NCI-H2081 treated with DMSO at 0.1 percent for 48 hours (cell line): ENCODE results near the gene CIROP.

ENCODE experiments used
- DNase-seq: peaks from one replicate; lab custom pipeline; 2025; lab: John Stamatoyannopoulos, UW

The CIROP gene

DNA sequence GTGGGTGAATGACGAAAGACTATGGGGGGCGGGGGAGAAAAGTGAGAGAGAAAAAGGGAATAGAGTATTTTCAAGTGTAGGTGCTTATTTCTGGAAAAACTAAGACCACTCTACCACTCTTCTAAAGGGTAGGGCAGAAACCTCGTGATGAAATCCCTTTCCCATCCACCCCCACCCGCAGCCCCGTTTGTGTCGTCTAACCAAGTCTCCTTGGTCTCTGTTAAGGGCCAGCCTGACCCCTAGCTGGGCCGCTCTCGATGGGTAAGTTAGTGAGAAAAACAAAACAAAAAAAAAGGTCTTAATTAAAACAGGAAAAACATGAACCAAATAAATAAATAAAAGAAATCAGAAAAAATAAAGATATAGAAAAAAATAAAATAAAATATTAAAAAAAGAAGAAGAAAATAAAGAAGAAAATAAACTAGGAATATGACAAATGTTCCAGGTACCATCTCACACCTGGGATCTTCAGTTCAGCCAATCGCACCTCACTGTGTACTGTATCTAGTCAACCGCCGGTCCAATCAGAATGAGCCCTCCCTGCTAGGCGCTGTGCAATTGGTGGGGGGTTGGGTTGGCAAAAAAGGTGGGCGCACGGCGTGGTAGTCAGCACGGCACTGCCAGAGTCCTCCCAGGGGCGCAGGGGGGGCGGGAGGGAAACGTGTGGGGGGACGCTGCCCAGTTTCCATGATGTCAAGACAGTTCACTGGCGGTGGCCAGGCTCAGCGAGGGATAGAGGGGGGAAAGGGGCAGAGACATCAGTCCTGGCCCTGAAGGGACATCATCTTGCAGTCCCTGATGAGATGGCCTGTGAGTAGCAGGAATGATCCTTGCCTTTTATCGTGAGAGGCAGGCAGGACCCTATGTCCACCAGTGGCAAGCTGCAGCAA is 37.7 kb downstream of the CIROP start:
- no peak for DNase-seq

DNA sequence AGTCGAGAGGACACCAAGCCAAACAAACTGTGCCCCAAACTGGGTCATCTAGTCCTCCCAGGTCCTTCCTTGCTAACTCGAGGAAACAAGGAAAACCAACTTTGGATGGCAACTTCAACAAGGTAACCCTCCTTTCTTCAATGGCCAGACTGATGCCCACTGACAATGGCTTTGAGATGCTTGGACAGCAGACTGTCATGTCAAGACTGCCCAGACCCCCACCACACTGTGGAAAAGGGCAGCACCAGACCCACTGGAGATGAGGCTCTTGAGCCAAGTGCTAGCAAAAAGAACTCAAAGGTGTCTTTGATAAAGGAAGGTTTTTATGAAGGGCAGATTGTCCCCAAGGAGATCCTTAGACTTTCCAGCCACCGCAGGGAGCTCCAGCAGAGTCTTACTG is 38.4 kb downstream of the CIROP start:
- no peak for DNase-seq

DNA sequence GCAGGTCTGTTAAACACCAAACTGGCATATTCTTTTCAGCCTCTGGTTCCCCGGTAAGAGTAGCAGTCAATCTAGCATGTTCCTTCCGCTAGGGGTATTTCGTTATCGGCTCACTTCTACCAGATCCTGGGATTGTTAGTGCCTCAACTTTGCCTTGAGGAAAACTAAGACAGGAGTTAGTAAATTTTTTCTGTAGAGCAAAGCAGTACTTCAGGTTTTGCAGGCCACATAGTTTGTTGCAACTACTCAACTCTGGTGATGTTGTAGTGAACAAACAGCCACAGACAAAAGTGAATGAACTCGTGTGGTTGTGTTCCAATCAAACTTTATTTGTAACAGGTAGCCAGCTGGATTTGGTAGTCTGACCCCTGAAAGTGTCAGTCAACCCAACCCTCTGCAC is 41.2 kb downstream of the CIROP start:
- no peak for DNase-seq

DNA sequence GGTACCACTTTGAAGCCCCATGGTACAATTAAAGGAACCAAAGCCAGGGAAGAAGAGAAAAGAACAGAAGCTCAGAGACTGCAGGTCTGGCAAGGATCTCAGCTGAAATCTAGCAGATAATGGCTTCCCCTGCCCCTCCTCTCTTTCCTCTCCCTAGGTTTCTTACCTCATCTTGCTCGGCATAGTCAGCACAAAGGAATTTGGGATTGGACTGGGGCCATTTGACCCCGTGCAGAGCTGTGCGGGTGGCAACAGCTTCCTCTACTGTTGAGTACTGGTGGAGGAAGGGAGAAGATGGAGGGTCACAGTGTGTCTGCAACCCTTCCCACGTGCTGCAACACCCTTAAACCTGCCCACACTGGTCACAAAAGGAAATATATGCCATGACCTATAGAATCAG is 42.8 kb downstream of the CIROP start:
- DNase-seq = no peak

DNA sequence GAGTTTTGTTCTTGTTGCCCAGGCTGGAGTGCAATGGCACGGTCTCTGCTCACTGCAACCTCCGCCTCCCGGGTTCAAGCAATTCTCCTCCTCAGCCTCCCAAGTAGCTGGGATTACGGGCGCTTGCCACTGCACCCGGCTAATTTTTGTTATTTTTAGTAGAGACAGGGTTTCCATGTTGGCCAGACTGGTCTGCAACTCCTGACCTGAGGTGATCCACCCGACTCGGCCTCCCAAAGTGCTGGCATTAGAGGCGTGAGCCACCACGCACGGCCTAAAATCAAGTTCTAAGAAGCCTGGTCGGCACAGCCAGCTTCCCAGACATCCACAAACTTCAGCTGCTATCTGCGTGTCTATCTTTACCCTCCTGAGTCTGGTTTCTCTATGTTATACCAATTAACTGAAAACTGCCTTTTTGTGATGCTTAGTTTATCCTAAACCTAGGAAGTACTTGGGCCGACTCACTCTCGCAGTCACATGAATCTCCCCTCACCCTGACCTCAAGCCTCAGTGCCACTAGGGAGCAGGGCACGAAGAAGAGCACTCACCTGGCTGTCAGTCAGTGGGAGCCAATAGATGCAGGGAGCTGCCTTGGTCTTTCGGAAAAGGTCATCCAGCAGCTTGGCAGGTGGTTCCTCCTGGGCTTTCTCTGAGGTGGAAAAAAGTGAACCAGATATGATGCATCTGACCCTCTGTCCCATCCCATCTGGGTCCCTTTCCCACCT is 44.1 kb downstream of the CIROP start:
- no peak for DNase-seq

DNA sequence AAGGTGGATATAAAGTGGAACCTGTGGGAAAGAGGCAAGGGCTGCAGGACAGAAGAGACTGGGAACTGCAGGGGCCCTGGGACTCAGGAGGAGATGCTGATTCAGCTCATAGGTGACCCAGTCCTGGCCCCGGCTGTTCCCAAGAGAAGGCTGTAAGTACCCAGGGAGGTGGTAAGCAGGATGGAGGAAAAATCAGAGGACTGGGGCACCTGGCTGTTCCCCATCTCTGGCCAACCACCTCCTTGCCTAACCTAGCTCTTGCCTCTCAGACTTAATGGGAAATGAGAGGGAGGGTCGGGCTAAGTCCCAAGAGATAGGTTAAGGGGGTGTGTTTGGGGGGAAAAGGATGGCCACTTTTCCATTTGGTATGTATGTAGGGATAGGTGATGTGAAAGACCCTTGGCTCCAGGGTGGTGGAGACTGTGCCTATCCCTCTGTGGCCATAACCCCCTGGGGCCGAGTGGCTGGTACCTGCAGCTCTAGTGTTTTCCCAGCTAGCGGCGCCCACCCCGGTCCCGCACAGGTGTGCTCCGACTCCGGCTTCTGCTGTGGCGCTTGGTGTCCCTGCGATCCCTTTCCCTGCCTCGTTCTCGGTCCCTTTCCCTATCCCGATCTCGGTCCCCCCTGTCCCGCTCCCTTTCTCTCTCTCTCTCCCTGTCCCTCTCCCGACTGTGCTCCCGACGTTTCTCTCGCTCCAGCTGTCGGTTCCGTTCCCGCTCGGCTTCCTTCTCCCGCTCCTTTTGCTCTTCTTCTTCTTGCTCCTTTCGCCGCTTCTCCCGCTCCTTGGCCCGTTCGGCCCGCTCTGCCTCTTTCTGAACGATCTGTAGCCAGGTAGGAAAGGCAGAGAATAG is 45.9 kb downstream of the CIROP start:
- no peak for DNase-seq

DNA sequence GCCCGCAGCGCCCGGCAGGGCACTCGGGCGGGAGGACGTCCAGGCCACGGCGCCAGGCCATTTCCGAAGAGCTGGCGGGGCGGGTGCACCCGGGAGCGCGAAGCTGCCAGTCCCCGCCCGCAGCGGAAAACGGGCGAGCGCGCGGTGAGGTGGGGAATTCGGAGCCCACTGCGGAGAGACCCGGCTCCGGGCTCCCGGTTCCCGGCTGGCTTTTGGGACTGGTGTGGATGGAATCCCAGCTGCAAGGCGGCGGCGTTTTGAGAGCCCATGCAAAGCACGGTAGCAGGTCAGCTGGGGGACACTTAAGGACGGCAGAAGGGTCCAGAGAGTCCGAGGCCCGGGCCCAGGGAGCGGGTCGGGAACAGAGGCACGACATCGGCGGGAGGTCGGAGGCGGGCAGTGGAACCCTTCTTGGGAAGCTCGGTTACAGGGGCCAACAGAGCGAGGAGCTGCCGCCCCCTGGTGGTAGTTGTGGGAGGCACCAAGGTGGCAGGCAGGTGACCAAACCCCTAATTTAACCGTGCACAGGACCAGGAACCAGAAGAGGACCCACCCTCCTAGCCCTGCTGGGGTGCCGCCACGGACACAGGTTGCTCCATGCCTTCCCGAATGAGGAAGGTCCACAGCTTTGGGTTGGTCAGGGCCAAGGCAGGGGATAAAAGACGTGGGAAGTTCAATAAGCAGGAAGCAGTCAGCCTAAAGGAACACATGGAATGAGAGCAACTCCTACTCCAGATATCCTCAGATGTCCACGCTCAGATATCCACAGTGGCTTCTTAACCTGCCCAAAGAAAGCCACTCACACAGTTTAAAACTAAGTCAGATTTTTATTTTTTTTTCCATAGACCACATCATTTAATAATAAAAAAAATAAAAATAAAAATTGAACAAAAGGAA is 46.8 kb downstream of the CIROP start:
- no peak for DNase-seq

DNA sequence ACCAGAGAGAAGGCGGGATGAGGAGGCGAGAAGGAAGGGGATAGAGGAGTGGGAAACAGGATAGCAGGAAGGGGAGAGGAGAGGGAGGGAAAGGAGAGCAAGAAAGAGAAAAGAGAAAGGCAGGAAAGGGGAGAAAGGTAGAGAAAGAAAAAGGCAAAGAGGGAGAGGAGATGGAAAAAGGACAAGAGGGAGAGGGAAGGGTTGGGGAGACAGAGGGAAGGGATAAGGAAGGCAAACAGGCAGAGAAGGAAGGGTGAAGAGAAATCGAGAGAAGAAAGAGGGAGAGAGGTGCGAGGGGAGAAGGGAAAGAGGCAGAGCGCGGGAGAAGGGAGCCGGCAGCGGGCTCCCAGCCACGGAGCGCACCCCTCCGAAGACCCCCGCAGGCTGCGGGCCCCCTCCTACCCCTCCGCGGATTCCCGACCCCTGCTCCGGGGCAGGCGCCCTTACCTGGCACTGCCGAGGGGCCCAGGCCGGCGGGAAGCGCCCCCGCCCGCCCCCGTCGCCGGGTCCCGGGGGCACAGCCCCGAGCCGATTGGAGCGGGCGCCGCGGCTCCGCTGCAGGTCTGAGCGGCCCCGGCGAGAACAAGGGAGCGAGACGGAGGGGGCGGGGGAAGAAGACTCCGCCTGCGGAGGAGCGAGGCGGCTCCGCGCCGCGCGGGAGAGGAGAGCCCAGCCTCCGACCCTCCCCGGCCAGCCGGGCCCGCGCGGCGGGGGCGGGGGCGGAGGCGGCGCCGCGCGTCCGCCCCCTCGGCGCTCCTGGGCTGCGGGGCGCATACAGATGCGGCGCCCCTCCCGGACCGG is 47.6 kb downstream of the CIROP start, which contains the start of gene CDH24:
CDH24 (minus strand) TSS at position 565 of the 801 bp plus-strand sequence. CDS start 1,787 bp downstream, outside the sequence.
- no peak for DNase-seq

DNA sequence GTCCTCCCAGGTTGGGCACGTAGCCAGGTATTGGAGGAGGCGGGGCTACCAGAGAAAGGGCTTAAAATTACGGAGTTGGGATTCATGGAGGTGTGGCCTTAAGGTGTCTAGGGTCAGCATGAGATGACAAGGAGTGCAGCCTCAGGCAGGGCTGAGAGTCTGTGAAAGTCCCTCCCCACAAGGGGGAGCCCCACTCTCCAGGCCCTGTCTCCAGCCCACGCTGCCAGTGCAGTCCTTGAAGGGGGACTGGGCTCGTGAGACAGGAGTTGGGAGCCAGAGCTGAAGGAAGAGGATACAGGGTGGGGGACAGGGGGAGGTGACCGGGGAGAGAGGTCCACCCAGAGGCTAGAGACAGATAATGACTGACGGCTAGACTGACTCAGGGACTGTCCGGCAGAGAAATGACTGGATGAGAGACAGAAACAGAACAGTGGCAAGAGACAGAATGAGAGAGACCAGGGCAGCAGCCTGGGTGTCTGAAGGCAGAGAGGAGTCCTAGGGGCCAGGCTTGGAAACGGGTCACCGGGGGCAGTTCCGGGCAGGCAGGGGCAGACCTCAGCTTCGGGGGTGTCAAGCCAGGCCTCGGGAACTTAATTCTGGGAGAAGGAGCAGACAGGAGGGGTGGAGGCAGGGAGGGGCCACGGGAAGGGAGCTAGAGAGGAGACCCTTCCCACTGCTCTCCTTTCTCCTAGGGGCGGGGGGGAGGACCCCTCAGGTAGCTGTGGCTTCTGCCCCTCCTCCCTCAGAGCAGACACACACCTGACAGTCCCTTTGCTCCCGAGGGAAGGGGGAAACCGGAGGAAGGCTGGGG is 48.4 kb downstream of the CIROP start:
- no peak for DNase-seq

DNA sequence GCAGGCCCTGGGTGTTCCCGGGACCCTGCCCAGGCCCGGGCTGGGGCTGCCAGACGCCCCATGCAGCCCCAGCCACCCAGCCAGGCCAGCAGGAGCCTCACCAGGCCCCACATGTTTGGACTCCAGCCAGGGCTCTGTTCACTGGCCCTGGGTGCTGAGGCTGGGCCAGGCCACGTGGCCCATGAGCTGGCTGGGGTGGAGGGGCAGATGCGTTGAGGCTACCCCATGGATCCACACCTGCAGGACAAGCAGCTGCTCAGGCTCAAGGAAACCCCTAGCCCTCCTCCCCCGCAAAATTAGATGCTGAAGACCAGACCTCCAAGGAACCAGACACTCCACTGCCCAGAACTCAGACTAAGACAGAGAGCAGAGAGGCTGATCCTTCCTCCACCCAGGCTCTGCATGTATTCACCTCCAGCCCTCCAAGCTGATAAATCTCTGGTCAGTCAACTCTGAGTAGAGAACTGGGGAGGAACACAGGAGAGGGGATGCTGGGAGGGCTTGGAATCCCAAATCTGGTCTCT is 49.1 kb downstream of the CIROP start:
- DNase-seq = no peak

DNA sequence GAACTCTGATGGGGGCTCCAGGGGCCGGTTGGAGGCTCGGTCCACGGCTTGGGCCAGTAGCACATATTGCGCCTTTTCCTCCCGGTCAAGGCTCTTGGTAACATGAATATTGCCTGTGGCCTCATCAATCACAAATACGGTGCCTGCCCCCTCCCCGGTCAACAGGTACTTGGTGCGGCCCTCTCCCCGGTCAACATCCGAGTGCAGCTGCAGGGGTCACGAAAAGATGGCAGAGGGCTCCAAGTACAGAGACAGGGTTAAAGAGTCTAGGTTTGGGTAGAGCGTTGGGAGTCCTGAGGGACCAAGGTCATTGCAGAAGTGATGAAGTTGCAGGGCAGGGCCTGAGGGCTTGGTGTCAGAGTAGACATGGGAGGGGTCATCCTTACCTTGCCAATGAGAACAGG is 49.6 kb downstream of the CIROP start:
- no peak for DNase-seq

DNA sequence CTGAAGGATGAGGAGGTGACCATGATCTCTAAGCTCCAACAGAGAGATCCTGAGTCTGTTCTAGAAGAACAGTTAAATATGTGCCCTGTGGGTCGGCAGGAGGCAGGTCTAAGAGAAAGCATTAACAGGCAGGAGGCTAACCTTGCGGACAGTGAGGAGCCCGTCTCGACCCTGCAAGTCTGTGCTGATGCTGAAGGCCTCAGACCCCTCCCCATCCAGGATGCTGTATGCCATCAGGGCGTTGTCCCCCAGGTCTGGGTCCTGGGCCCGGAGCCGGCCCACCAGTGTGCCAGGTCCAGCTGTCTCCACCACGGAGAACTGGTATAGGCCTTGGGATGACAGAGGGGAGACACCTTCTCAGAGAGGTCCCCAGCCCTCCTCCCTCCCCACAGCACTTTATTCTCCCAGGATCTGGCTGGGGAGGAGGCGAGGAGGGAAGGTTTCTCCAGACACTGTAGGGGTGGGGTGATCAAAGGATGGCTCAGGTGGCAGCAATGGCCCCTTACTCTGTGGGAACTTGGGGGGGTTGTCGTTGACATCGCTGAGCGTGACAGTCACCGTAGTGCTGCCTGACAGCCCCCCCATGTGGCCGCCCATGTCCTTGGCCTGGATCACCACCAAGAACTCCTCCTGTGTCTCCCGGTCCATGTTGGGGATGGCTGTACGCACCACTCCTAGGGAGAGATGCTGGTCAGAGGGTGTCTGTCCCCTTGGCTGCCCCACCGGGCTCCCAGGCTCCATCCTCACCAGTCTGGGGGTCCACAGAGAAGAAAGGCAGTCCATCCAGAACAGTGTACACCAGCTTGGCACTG is 50.6 kb downstream of the CIROP start:
- no peak for DNase-seq

DNA sequence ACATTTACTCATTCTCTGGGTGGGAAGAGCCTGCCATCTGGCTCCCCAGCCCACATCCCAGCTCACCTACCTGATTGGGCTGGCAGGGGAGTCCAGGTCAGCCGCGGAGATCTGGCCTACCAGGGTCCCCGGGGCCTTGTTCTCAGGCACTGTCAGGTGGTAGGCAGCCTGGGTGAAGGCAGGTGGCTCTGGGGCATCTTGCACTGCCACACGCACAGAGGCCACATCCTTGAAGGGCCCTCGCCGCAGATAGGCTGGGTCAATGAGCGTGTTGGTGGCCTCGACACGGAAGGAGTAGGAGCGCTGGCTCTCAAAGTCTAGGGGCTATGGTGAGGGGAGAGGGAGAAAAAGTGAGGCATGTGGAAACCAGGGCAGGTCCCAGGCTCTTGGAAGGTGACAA is 51.4 kb downstream of the CIROP start:
- no peak for DNase-seq

DNA sequence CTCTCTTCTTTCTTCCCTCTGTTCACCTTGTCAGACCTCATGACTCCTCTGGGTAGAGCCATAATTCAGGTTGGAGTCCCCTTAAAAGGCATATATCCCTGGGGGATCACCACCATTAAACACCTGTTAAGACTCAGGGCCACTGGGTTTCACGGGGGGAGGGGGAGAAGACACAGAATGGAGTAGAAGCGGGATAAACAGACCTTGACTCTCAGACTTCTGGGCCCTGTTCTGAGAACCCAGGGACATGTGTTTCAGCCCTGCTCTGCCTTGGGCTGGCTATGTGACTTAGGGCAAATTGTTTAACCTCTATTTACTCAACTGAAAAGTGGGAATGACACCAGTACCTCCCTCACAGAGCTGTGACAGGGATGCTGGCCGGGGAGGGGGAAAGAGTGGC is 52.1 kb downstream of the CIROP start:
- no peak for DNase-seq

DNA sequence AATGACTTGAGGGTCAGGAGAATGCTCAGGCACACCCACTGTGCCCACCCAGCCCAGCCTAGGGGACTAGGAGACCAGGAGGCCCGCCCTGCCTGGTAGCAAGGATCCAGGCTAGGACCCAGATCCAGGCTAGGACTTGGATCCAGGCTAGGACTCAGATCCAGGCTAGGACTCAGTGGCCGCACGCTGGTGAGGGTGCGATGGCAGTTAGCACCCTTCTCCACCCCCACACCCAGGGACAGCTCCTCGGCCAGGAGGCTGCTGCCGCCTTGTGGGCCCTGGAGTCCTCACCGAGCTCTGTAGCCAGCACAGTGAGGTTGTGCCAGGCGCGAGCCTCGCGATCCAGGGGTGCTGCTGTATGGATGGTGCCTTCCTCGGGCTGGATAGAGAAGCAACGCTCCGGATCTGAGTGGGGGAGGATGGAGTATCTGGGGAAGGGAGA is 52.6 kb downstream of the CIROP start:
- no peak for DNase-seq

DNA sequence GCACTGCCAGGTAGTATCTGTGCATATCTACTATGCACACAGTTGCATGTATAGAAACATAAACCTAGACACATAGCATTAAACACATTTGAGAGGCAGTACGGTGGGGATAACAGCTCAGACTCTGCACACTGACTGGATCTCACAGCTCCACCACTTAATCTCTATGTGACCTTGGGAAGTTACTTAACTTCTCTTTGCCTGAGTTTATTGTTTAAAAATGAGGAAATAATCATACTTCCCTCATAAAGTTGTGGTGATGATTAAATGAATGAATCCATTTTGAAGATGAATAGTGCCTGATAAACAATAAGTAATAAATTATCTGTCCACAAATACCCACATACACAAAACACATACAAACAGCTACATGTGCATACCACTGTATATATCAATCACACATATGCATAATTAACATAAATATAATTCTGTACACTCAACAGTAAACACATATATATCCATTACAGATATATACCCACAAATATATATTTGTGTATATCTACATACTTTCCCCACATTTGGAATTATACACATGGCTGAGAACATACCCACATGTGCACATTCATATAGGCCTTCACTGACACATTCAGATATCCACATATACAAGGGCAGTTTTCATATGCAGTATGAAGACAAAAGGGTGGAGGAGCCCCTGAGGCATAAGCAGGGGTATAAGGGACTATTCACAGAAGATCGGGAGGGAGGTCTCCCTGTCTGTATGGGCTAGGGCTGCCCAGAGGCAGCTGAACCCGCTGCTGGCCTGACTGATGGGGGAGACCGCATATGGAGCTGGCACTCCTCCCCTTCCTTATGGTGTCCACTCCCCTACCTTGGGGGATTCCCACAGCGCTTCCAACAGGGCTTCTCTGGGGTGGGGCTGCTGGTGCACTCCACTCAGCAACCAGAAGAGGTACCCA is 53.4 kb downstream of the CIROP start:
- DNase-seq = no peak
